DND-41 (cell line): ENCODE results near the gene CALY.

ENCODE experiments used
- EZH2 ChIP-seq: IDR thresholded peaks from 3 replicates; pipeline ENCODE4 v1.6.1; 2012; ENCODE audit warnings: borderline replicate concordance, low read depth, mild to moderate bottlenecking, moderate library complexity, low read length, inconsistent platforms; ENCODE audit not compliant: severe bottlenecking
- TF ChIP-seq, protein P1 (sequence below): IDR thresholded peaks from 2 replicates; pipeline ENCODE4 v1.5.1; 2012; ENCODE audit warnings: borderline replicate concordance, low read length, moderate library complexity, mild to moderate bottlenecking; ENCODE audit not compliant: poor library complexity, severe bottlenecking; ENCODE audit errors: extremely low read depth

DNA sequence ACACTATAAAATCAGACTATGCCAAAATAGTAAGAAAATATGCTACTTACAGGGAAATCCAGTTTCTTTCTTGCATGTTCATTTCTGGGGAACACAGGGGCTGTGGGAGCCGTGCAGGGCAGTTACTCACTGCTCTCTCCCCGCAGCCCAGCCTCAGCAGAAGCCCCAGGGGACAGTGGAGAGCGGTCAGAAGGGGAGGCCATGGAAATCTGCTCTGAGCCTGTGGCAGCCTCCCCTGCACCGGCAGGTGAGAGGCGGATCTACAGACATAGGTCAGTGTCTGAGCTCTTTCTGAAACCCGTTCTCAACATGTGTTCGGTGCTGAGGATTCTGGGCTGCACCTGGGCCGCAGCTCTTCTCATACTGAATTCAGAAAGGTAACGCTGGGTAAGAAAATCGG lies 25.1 kb downstream of the CALY start:
- TF ChIP-seq, protein P1, sequence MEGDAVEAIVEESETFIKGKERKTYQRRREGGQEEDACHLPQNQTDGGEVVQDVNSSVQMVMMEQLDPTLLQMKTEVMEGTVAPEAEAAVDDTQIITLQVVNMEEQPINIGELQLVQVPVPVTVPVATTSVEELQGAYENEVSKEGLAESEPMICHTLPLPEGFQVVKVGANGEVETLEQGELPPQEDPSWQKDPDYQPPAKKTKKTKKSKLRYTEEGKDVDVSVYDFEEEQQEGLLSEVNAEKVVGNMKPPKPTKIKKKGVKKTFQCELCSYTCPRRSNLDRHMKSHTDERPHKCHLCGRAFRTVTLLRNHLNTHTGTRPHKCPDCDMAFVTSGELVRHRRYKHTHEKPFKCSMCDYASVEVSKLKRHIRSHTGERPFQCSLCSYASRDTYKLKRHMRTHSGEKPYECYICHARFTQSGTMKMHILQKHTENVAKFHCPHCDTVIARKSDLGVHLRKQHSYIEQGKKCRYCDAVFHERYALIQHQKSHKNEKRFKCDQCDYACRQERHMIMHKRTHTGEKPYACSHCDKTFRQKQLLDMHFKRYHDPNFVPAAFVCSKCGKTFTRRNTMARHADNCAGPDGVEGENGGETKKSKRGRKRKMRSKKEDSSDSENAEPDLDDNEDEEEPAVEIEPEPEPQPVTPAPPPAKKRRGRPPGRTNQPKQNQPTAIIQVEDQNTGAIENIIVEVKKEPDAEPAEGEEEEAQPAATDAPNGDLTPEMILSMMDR = no peak
- no peak for TF ChIP-seq EZH2
